Kidney (tissue), 14 donors: ENCODE results near the gene RCBTB2. TPM values are rescaled to one million over a fixed set of nuclear protein-coding genes. Genes with fewer than 3 reads are reported as not detected.

Source experiments
- DNase-seq, 5 donors: peaks; one replicate each; pipeline ENCODE4 v3.0.0-alpha.2; 2013 to 2020
- FAIRE-seq: peaks from 2 replicates; lab custom pipeline; 2012; peaks lifted over from hg19 to GRCh38; lab: Jason Lieb, UNC
- H3K27ac ChIP-seq, 2 donors: one replicate each; pipeline ENCODE4 v1.7.0; 2013; ENCODE audit warnings: low read depth in 2 of 2, low read length in 2 of 2, inconsistent platforms in 1 of 2
- H3K27me3 ChIP-seq: one replicate; pipeline ENCODE4 v1.7.1; 2013; ENCODE audit warnings: low read length, inconsistent platforms; ENCODE audit not compliant: control insufficient read depth, insufficient read depth
- H3K36me3 ChIP-seq, 3 donors: one replicate each; pipeline versions ENCODE4 v1.7.0 to v1.7.1; 2013; ENCODE audit warnings: low read length in 3 of 3, control low read depth in 1 of 3, inconsistent platforms in 1 of 3; ENCODE audit not compliant: insufficient read depth in 3 of 3, control insufficient read depth in 2 of 3
- H3K4me1 ChIP-seq, 3 donors: one replicate each; pipeline versions ENCODE4 v1.7.0 to v1.7.1; 2013; ENCODE audit warnings: low read length in 3 of 3, inconsistent platforms in 1 of 3, low read depth in 1 of 3; ENCODE audit not compliant: control insufficient read depth in 2 of 3, insufficient read depth in 2 of 3
- H3K4me3 ChIP-seq, 3 donors: one replicate each; pipeline versions ENCODE4 v1.7.0 to v1.8.1; 2013; ENCODE audit warnings: low read length in 3 of 3, control low read depth in 1 of 3, inconsistent platforms in 1 of 3
- H3K9ac ChIP-seq, 3 donors: one replicate each; pipeline versions ENCODE4 v1.7.0 to v1.7.1; 2013; ENCODE audit warnings: low read length in 3 of 3, control low read depth in 1 of 3, inconsistent platforms in 1 of 3
- H3K9me3 ChIP-seq, 3 donors: one replicate each; pipeline versions ENCODE4 v1.7.0 to v1.7.1; 2013; ENCODE audit warnings: low read length in 3 of 3, control low read depth in 1 of 3, inconsistent platforms in 1 of 3; ENCODE audit not compliant: control insufficient read depth in 2 of 3, insufficient read depth in 1 of 3
- intact Hi-C: fragments of 100-400 bp; cut with DNase I; formaldehyde crosslinking; loops from one replicate; pipeline ENCODE4 v1.11.1; 2022
- polyA plus RNA-seq: library from polyadenylated mRNA; stranded (reverse); fragments of 350-450 nt; fragmentation: Illumina TruSeq; extraction: RNeasy Lipid Tissue Mini Kit (QIAGEN cat#74804); gene quantifications from one replicate; pipeline ENCODE4 v1.2.3, GENCODE V29; 2014; ENCODE audit warnings: low read depth, low replicate concordance; ENCODE audit not compliant: insufficient read depth
- total RNA-seq: library from RNA; stranded (reverse); fragmentation: NEBNext Ultra II Directional; extraction: Animal tissue kit (Norgen Biotek cat#: 25700); gene quantifications from one replicate; pipeline ENCODE4 v1.2.1, GENCODE V29; 2021
- TF ChIP-seq, protein P1 (sequence below): IDR thresholded peaks from 3 replicates; pipeline ENCODE4 v1.5.1; 2012; ENCODE audit warnings: mild to moderate bottlenecking, moderate library complexity, borderline replicate concordance; ENCODE audit not compliant: insufficient read depth; ENCODE audit errors: extremely low read depth
- donor health status: control.
- donor health status: control.
- donor health status: control.
- donor health status: control.
- donor health status: control.
- donor health status: DM: yes; HTN: yes; CAD: no.
- donor health status: Normal renal cell carcinoma (clear cell type).

RCBTB2 gene
- total and polyA plus RNA-seq, 2 donors from 2014 or later: 17.0 to 19.6 TPM

GRCh38 chr13:48578516-48579164 is 45.8 kb upstream of the RCBTB2 start:
- Histone ChIP-seq H3K4me1 (peaks cover 0 to 5% (median 0%) of the 10 kb centered on the region in 3 donors), H3K9me3 (no peaks in the 10 kb centered on the region), H3K9ac (no peak overlapping the region), H3K36me3 (no peaks in the 10 kb centered on the region), H3K27ac (no peak overlapping the region), H3K27me3 (no peaks in the 10 kb centered on the region), H3K4me3 (no peak overlapping the region)
- FAIRE-seq (no peak), DNase-seq (no peak)
- TF ChIP-seq, protein P1, sequence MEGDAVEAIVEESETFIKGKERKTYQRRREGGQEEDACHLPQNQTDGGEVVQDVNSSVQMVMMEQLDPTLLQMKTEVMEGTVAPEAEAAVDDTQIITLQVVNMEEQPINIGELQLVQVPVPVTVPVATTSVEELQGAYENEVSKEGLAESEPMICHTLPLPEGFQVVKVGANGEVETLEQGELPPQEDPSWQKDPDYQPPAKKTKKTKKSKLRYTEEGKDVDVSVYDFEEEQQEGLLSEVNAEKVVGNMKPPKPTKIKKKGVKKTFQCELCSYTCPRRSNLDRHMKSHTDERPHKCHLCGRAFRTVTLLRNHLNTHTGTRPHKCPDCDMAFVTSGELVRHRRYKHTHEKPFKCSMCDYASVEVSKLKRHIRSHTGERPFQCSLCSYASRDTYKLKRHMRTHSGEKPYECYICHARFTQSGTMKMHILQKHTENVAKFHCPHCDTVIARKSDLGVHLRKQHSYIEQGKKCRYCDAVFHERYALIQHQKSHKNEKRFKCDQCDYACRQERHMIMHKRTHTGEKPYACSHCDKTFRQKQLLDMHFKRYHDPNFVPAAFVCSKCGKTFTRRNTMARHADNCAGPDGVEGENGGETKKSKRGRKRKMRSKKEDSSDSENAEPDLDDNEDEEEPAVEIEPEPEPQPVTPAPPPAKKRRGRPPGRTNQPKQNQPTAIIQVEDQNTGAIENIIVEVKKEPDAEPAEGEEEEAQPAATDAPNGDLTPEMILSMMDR: no peak
- intact Hi-C loops: no loop called here

DNA sequence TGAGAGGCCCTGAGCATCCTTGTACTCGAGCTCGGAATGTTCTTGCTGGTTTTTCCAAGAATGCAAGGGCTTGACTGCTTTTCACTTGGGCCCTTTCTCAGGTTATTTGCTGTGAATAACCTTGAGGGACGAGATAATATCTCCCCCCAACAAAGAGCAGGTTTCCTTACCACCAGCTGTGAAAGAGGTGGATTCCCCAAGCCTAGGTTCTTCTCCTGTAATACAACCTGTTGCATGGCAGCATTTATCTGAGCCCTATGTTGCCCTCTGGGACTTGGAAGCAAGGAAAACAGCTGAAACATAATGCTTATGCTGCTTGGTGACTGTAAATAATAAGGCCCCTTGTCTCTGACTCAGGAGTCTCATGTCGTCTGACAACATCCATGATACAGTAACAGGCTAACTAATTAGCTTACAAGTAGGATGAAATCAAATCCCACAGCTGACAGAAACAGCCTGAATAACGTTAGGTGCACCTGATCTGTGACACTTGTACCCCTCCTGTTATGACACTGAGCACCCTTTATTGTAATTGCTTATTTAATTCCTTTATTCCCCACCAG is 43.6 kb upstream of the RCBTB2 start:
- no peak for DNase-seq
- TF ChIP-seq, protein P1: no peak
- Histone ChIP-seq H3K36me3 (no peaks in the 10 kb centered on the region), H3K4me1 (peaks cover 0 to 5% (median 0%) of the 10 kb centered on the region in 3 donors), H3K4me3 (no peak overlapping the region), H3K9me3 (no peaks in the 10 kb centered on the region), H3K27ac (no peak overlapping the region), H3K9ac (no peak overlapping the region), H3K27me3 (no peaks in the 10 kb centered on the region)
- no peak for FAIRE-seq
- intact Hi-C loops: no loop called here

DNA sequence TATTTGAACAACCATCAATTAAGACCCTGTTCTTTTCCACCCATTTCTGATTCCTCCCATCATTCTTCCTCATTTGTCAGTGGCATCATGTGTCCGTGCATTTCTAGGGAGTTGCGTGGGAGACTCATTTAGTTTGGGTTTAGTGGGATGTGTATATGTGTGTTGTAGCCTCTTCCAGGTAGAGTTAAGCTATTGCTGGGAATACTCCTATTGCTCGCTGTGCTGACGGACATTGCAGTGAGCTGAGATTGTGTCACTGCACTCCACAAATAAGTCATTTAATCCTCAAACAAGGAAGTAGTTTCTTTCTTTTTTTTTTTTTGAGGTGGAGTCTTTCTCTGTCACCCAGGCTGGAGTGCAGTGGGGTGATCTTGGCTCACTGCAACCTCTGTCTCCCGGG is 42.2 kb upstream of the RCBTB2 start:
- Histone ChIP-seq H3K27ac (no peak overlapping the region), H3K9me3 (no peaks in the 10 kb centered on the region), H3K27me3 (no peaks in the 10 kb centered on the region), H3K4me3 (no peak overlapping the region), H3K4me1 (peaks cover 0 to 5% (median 0%) of the 10 kb centered on the region in 3 donors), H3K9ac (no peak overlapping the region), H3K36me3 (no peaks in the 10 kb centered on the region)
- FAIRE-seq (no peak), DNase-seq (no peak)
- intact Hi-C loops: no loop called here
- TF ChIP-seq, protein P1: no peak
